HT1080 (cell line): ENCODE measurements around the gene CPNE8. TPM values are rescaled to one million over a fixed set of nuclear protein-coding genes. Genes with fewer than 3 reads are reported as not detected.
A peak's percentile ranks its signal among the peaks of the same experiment; 100 is the strongest.

Experiments used
- DNase-seq: peaks from one replicate; pipeline ENCODE4 v3.0.0-alpha.2; 2015; ENCODE audit warnings: low read depth
- polyA plus RNA-seq, 2 experiments: library from polyadenylated mRNA; depleted of rRNA; stranded (reverse); fragments of >200 nt; gene quantifications; 2 replicates each; pipeline ENCODE4 v1.2.3, GENCODE V29; 2015
- total RNA-seq: library from RNA; depleted of rRNA; stranded (reverse); fragments of >200 nt; shearing (Covaris generic); gene quantifications from 2 replicates; pipeline ENCODE4 v1.2.3, GENCODE V29; 2014; rRNA removed

CPNE8 gene
- total RNA-seq, result 14.1 and 17.3 TPM in 2 replicates
- 9.9 and 13.7 TPM in 2 replicates for polyA plus RNA-seq (2015; cell fraction: cytosol; rRNA removed)
- 27.5 and 34.3 TPM in 2 replicates for polyA plus RNA-seq (2015; cell fraction: nucleus; rRNA removed)

DNA sequence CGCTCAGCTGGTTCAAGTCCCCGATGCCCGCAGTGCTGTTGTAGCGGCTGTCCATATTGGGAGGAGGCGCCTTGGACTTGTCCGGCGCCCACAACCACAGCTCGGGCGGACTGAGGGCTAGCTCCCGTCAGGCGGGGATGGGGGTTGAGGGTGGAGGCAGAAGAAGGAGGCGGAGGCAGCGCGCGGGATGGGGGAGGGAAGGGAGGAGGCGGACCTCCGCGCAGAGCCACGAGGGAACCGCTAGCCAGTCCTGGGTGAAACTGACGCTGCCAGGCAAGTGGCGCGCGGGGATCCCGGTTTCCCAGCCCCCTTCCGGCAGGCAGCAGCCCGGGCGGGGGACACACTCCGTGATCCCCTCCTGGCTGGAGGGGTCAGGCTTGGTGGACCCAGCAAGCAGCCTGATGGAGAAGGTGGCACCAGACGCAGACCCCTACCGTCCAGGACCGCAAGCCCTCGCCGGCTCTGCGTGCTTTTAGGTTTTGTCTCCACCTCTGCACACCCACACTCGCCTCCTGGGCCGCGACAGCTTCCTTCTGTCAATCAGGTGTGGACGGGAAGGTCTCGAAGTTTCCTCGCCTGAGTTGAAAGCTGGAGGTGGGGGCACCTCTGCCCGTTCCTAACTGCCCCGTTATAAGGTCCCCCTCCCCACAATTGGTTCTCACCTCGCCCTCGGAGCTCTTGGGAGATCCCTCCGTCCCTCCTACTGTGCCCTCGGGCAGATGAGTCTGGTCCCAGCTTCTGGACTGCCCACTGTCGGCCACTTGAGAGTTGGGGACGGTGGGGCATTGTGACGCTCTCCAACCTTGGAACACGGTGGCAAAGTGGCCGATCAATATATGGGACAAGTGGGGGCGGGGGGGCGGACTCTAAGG, at the start of gene CPNE8:
TSS of gene CPNE8 (minus strand) at position 112 of the 872 bp plus-strand sequence. CDS start at position 55, 57 bp downstream.
- peak; percentile 84 for DNase-seq

- no peak for DNase-seq
Measured at GRCh38 chr12:38954238-38954873, 49.0 kb upstream of the CPNE8 start.

- DNase-seq, result no peak
Measured at GRCh38 chr12:38949363-38949762, 44.0 kb upstream of the CPNE8 start.

DNA sequence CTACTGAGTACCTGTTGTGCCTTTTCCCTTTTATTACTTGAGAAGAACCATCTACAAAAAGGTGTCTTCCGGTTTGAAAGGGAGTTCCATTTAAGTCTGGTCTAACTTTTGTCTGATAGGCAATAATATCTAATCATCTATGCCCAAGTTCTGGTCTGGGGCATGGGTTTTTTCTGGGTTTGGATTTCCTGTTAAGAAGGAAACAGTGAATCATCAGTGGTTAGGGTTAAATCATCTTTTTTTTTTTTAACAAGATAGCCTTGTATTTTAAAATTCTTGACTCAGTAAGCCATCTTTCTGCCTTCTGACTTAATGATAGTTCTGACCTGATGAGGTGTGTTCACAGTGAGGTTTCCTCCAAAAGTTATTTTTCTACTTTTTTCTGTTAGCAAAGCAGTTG, 29.3 kb upstream of the CPNE8 start:
- DNase-seq, result peak; percentile 80

GRCh38 chr12:38934078-38934584, 28.7 kb upstream of the CPNE8 start:
- DNase-seq, result no peak

GRCh38 chr12:38932320-38932719, 26.9 kb upstream of the CPNE8 start:
- DNase-seq, result no peak

DNA sequence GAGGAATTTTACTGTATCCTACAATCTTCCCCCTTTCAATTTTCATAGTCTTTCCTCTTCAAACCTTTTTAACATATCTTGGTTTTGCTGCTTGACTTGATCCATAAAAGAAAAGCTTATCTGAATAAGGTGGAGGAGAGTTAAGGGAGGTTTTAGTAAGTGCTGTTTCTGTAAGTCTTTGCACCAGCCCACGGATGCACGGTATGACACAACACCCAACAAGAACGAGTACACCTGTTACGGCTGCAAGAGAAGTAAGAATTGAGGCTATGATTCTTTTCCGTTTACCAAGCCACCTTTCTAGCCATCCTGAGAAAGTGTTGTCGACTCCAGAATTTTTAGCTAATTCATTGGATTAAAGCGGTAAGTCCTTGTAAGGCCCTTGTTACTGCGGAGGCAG, 26.1 kb upstream of the CPNE8 start:
- DNase-seq, result no peak

DNA sequence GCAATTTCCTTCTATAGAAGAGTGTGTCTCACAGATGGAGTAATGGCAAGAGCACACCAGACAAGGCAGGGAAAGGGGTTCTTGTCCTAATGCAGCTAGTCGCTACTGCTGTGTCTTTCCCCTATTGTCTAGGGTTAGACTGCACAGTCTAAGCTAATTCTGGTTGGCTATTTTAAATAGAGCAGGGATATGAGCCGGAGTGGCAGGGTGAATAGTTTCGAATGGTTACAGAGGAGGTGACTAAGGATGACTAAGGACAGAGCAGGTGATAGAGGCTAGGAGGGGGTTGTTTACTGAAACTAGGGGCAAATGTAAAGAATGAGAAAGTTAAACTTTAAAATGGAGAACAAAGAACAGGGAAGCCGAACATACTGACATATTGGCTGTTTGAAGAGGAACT, 25.6 kb upstream of the CPNE8 start:
- DNase-seq, result peak; percentile 73

GRCh38 chr12:38926501-38926900, 21.1 kb upstream of the CPNE8 start:
- DNase-seq, result no peak

GRCh38 chr12:38921025-38921677, 15.8 kb upstream of the CPNE8 start:
- peak; percentile 79 for DNase-seq

GRCh38 chr12:38919191-38919590, 13.8 kb upstream of the CPNE8 start:
- peak; percentile 69 for DNase-seq

GRCh38 chr12:38915429-38916182, 10.2 kb upstream of the CPNE8 start:
- no peak for DNase-seq

DNA sequence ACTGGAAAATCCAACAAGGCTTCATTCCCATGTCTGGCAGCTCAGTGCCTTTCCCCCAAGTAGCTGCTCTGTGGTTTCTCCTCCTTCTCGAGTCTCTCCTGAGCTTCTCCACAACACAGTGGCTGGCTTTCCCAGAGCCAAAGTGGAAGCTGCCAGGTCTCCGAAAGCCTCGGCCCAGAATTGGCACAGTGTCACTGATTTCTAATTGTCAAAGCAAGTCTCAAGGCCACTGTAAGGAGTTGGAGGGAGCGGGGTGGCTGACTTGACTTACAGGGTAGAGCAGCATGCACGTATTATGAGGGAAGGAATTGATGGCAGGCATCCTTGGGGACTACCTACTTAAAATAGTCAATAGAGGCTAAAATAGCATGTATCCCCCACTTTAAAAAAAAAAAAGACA, 6.7 kb upstream of the CPNE8 start:
- DNase-seq, result no peak

DNA sequence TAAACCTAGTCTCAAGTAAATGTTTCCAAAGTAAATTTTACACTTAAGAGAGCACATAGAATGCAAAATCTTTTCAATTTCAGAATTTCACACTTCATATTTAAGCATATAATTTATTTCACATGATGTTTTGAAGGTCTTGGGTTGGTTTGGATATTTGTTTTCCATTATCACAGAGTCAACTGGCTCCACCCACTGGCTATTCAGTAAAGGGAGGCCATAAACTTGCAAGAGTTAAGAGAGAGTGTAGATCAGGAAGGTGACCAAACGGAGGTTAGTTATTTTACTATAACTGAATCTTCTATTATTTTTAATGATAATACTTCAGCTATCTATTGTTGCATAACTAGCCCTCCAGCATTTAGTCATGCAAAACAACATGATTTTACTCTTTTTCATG, 6.2 kb upstream of the CPNE8 start:
- DNase-seq, result no peak

DNA sequence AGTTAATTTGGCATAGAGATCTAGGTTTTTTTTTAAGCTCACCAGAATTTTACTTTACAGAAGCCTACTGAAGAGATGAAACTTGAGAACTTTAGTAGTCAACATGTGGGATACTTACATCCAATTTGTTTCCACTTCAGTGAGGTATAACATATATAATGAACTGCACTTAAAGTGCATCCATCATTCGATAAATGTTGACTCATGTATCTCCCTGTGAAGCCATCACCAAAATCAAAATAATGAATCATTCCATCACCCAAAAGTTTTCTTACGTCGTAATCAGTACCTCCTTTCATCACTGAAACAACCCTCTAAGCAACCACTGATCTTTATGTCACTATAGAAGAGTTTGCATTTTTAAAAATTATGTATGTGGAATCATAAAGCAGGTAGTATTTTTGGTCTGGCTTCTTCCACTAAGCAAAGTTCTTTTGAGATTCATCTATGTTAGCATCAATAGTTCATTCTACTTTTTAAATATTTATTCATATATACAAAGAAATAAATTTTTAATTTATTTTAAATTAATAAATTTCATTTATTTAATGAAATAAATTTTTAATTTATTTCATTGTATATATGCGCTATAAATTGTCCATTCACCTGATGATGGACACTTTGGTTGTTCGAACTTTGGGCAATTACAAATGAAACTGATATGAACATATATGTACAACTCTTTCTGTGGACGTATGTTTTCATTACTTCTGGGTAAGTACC, 2.0 kb upstream of the CPNE8 start:
- no peak for DNase-seq

DNA sequence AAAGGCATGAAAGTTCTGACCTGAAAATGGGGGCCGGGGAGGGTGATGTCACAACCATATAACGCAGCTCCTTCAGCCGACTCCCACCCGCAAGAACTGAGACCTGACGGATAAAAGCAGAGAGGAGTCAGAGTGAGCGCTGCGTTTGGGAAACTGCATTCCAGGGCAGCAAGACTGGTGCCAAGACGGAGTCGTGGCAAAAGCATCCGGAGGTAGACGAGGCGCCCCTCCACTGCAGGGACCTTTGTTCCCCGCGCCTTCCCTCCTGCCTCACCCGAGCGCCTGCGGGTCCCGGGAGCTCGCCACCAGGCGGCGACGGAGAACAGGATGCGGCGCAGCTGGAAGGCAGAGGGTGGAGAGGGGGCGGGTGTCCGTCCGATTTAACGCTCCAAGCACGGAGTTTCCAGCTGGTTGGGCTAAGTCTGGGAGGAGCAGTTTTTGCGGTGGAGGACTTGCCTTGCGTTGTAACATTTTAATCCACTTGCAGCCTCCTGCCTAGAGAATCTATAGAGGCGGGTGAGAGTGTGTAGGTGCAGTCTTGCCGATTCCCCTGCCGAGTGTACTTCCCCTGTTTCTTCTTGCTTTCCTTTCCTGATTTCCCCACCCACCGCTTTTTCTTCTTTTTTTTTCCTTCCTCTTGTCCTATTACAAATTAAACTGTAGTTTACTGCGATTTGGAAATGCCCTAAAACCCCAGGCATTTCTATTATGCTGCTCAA, 1.2 kb upstream of the CPNE8 start:
- peak; percentile 90 for DNase-seq

- peak; percentile 94 for DNase-seq
Measured at GRCh38 chr12:38904537-38905479, 583 bp downstream of the CPNE8 start.

- DNase-seq, result no peak
Measured at GRCh38 chr12:38903596-38903995, 1.8 kb downstream of the CPNE8 start.
